Activated CD8-positive, alpha-beta memory T cell treated with anti-CD3 and anti-CD28 coated beads, Interleukin-2, amount 50 U/mL, for 48 hours (primary cell): ENCODE results near the gene ARHGAP15.

Experiments used
- DNase-seq: peaks from one replicate; pipeline ENCODE4 v3.0.0-alpha.2; 2020

The ARHGAP15 gene

GRCh38 chr2:143146366-143146765 lies 17.1 kb downstream of the ARHGAP15 start:
- no peak for DNase-seq

- DNase-seq, result no peak
These were observed 17.8 kb downstream of the ARHGAP15 start for GRCh38 chr2:143146815-143147530.

- DNase-seq, result no peak
These were observed 18.8 kb downstream of the ARHGAP15 start for GRCh38 chr2:143148011-143148410.

- DNase-seq, result no peak
These were observed 19.5 kb downstream of the ARHGAP15 start for GRCh38 chr2:143148757-143149156.

GRCh38 chr2:143150287-143150686 lies 21.1 kb downstream of the ARHGAP15 start:
- no peak for DNase-seq

GRCh38 chr2:143151111-143151752 lies 22.0 kb downstream of the ARHGAP15 start:
- no peak for DNase-seq

GRCh38 chr2:143152219-143152618 lies 23.0 kb downstream of the ARHGAP15 start:
- no peak for DNase-seq

- no peak for DNase-seq
These were observed 23.4 kb downstream of the ARHGAP15 start for GRCh38 chr2:143152637-143153036.

- DNase-seq, result no peak
These were observed 26.4 kb downstream of the ARHGAP15 start for GRCh38 chr2:143155661-143156060.

- no peak for DNase-seq
These were observed 27.8 kb downstream of the ARHGAP15 start for GRCh38 chr2:143157001-143157400.

- DNase-seq, result no peak
These were observed 28.2 kb downstream of the ARHGAP15 start for GRCh38 chr2:143157418-143157817.

GRCh38 chr2:143158098-143158497 lies 28.9 kb downstream of the ARHGAP15 start:
- DNase-seq, result no peak

GRCh38 chr2:143158551-143159485 lies 29.6 kb downstream of the ARHGAP15 start:
- no peak for DNase-seq

GRCh38 chr2:143159486-143159840 lies 30.2 kb downstream of the ARHGAP15 start:
- DNase-seq, result no peak

GRCh38 chr2:143160732-143161707 lies 31.8 kb downstream of the ARHGAP15 start:
- DNase-seq, result no peak

- DNase-seq, result no peak
These were observed 33.1 kb downstream of the ARHGAP15 start for GRCh38 chr2:143162123-143162837.

- no peak for DNase-seq
These were observed 33.8 kb downstream of the ARHGAP15 start for GRCh38 chr2:143162997-143163396.

GRCh38 chr2:143163499-143163898 lies 34.3 kb downstream of the ARHGAP15 start:
- no peak for DNase-seq

GRCh38 chr2:143165291-143165690 lies 36.1 kb downstream of the ARHGAP15 start:
- DNase-seq, result no peak

- no peak for DNase-seq
These were observed 39.9 kb downstream of the ARHGAP15 start for GRCh38 chr2:143169105-143169504.

GRCh38 chr2:143171817-143172216 lies 42.6 kb downstream of the ARHGAP15 start:
- DNase-seq, result no peak

- no peak for DNase-seq
These were observed 46.2 kb downstream of the ARHGAP15 start for GRCh38 chr2:143175438-143175837.
